GM12872 (cell line): ENCODE results near the gene REEP6.

Experiments
- CTCF ChIP-seq: IDR thresholded peaks from 3 replicates; pipeline ENCODE4 v1.5.1; 2011; ENCODE audit warnings: low read depth, mild to moderate bottlenecking, low read length, moderate library complexity; ENCODE audit not compliant: insufficient read depth

The REEP6 gene

GRCh38 chr19:1455002-1455335 lies 36.0 kb upstream of the REEP6 start:
- TF ChIP-seq CTCF = no peak

GRCh38 chr19:1455336-1456120 lies 35.5 kb upstream of the REEP6 start:
- no peak for TF ChIP-seq CTCF

GRCh38 chr19:1456121-1456900 lies 34.7 kb upstream of the REEP6 start:
- no peak for TF ChIP-seq CTCF

GRCh38 chr19:1457031-1457739 lies 33.8 kb upstream of the REEP6 start:
- TF ChIP-seq CTCF = no peak

GRCh38 chr19:1457892-1458291 lies 33.1 kb upstream of the REEP6 start:
- TF ChIP-seq CTCF = no peak

- TF ChIP-seq CTCF = no peak
Observed at GRCh38 chr19:1459479-1459878, 31.5 kb upstream of the REEP6 start.
